Smooth muscle cell (in vitro differentiated cells): ENCODE data around the gene CA5A. TPM values are rescaled to one million over a fixed set of nuclear protein-coding genes. Genes with fewer than 3 reads are reported as not detected.

Experiments
- DNase-seq: peaks from one replicate; lab custom pipeline; 2025; ENCODE audit not compliant: unreplicated experiment; lab: John Stamatoyannopoulos, UW
- H2AFZ ChIP-seq: fragments of 200-600 bp; sonication (generic); 2 replicates; pipeline ENCODE4 v1.6.0; 2016; ENCODE audit warnings: antibody characterized with exemption, low read depth, mild to moderate bottlenecking
- H3F3A ChIP-seq: fragments of 200-600 bp; sonication (generic); 2 replicates; pipeline ENCODE4 v1.6.0; 2017; ENCODE audit warnings: antibody characterized with exemption, low read depth
- H3K27ac ChIP-seq: fragments of 200-600 bp; sonication (generic); 2 replicates; pipeline ENCODE4 v1.5.1; 2016; ENCODE audit warnings: low read depth, mild to moderate bottlenecking
- H3K27me3 ChIP-seq: fragments of 200-600 bp; sonication (generic); 2 replicates; pipeline ENCODE4 v1.6.1; 2016; ENCODE audit warnings: low read depth, mild to moderate bottlenecking
- H3K36me3 ChIP-seq: fragments of 200-600 bp; sonication (generic); 2 replicates; pipeline ENCODE4 v1.5.1; 2016; ENCODE audit warnings: low read depth
- H3K4me1 ChIP-seq: fragments of 200-600 bp; sonication (generic); 2 replicates; pipeline ENCODE4 v1.5.1; 2016; ENCODE audit warnings: low read depth
- H3K4me2 ChIP-seq: fragments of 200-600 bp; sonication (generic); 2 replicates; pipeline ENCODE4 v1.6.0; 2016; ENCODE audit warnings: mild to moderate bottlenecking
- H3K4me3 ChIP-seq: fragments of 200-600 bp; sonication (generic); 2 replicates; pipeline ENCODE4 v1.5.1; 2016; ENCODE audit warnings: mild to moderate bottlenecking
- H3K79me2 ChIP-seq: fragments of 200-600 bp; sonication (generic); 2 replicates; pipeline ENCODE4 v1.6.0; 2016; ENCODE audit warnings: low read depth, mild to moderate bottlenecking
- H3K9ac ChIP-seq: fragments of 200-600 bp; sonication (generic); 2 replicates; pipeline ENCODE4 v1.6.0; 2016; ENCODE audit warnings: low read depth
- H3K9me3 ChIP-seq: fragments of 200-600 bp; sonication (generic); replicated peaks from 2 replicates; pipeline ENCODE4 v1.5.1; 2016; ENCODE audit warnings: low read depth
- H4K20me1 ChIP-seq: fragments of 200-600 bp; sonication (generic); 2 replicates; pipeline ENCODE4 v1.6.0; 2016; ENCODE audit warnings: low read depth
- CTCF ChIP-seq: fragments of 200-600 bp; sonication (generic); IDR thresholded peaks from 2 replicates; pipeline ENCODE4 v1.5.1; 2017; ENCODE audit warnings: borderline replicate concordance, mild to moderate bottlenecking, antibody characterized with exemption; ENCODE audit not compliant: insufficient read depth, poor library complexity, severe bottlenecking
- WGBS: methylation state at CpG from one replicate; pipeline ENCODE4 v1.1.7; 2016; ENCODE audit warnings: low lambda C conversion rate; 5-methylcytosine and 5-hydroxymethylcytosine counted together
- polyA plus RNA-seq: library from polyadenylated mRNA; unstranded; fragments of >200 nt; fragmentation: Nextera tagmentation; extraction: Ambion mirVana; gene quantifications from 2 replicates; pipeline ENCODE4 v1.2.1, GENCODE V29; 2016
- total RNA-seq: library from RNA; depleted of rRNA; stranded (reverse); fragments of >200 nt; gene quantifications from 2 replicates; pipeline ENCODE4 v1.2.3, GENCODE V29; 2014

Gene CA5A
- total and polyA plus RNA-seq, 2 experiments from 2014 or later, result not detected

GRCh38 chr16:87960296-87960695 is 24.0 kb upstream of the CA5A start:
- Histone ChIP-seq H3K9ac (no peak overlapping the region), H3K4me1 (peaks cover 11% of the 10 kb centered on the region), H3K27me3 (no peaks in the 10 kb centered on the region), H3K79me2 (peaks cover 72% of the 10 kb centered on the region), H3K9me3 (no peaks in the 10 kb centered on the region), H3K4me3 (no peak overlapping the region), H3K4me2 (no peak overlapping the region), H4K20me1 (peaks cover 28% of the 10 kb centered on the region), H2AFZ (no peak overlapping the region), H3F3A (no peaks in the 10 kb centered on the region), H3K36me3 (no peaks in the 10 kb centered on the region), H3K27ac (no peak overlapping the region)
- no peak for TF ChIP-seq CTCF
- DNase-seq, result no peak
- WGBS, result 99% methylated on average over 5 of the region's 5 CpGs

GRCh38 chr16:87959391-87959990 is 23.2 kb upstream of the CA5A start:
- peaks cover 67% of the 10 kb centered on the region for H3K79me2 ChIP-seq
- no peak overlapping the region for H2AFZ ChIP-seq
- H4K20me1 ChIP-seq, result peaks cover 28% of the 10 kb centered on the region
- no peak overlapping the region for H3K4me3 ChIP-seq
- H3K27ac ChIP-seq, result no peak overlapping the region
- TF ChIP-seq CTCF, result no peak
- H3K9me3 ChIP-seq, result no peaks in the 10 kb centered on the region
- no peak overlapping the region for H3K9ac ChIP-seq
- WGBS, result 90% methylated on average over 23 of the region's 23 CpGs
- H3K4me2 ChIP-seq, result no peak overlapping the region
- H3F3A ChIP-seq, result no peaks in the 10 kb centered on the region
- H3K4me1 ChIP-seq, result peaks cover 11% of the 10 kb centered on the region
- H3K27me3 ChIP-seq, result no peaks in the 10 kb centered on the region
- no peaks in the 10 kb centered on the region for H3K36me3 ChIP-seq
- DNase-seq, result no peak

- no peak overlapping the region for H3K27ac ChIP-seq
- WGBS, result 92% methylated on average over 9 of the region's 9 CpGs
These were observed 22.3 kb upstream of the CA5A start for GRCh38 chr16:87958632-87959031.

More at GRCh38 chr16:87958632-87959031, 22.3 kb upstream of the CA5A start:
- Histone ChIP-seq H3K4me2 (no peak overlapping the region), H3K36me3 (no peaks in the 10 kb centered on the region), H2AFZ (no peak overlapping the region), H3K4me3 (no peak overlapping the region), H3K4me1 (peaks cover 11% of the 10 kb centered on the region), H3F3A (no peaks in the 10 kb centered on the region), H3K9ac (no peak overlapping the region), H4K20me1 (peaks cover 28% of the 10 kb centered on the region), H3K27me3 (no peaks in the 10 kb centered on the region), H3K9me3 (no peaks in the 10 kb centered on the region), H3K79me2 (peaks cover 69% of the 10 kb centered on the region)
- no peak for DNase-seq
- no peak for TF ChIP-seq CTCF
